Gastroesophageal sphincter (tissue), 3 donors: ENCODE results near the gene GYPA.
"Not testable (repeated sequence)": the region's sequence is repeated elsewhere in the genome, so short reads cannot be mapped to it uniquely, and the experiment has no call there.

ENCODE experiments used
- EP300 ChIP-seq: sonication (generic); formaldehyde crosslinking; IDR thresholded peaks from one replicate; pipeline ENCODE4 v1.6.1; 2017; ENCODE audit warnings: antibody characterized with exemption, mild to moderate bottlenecking
- POLR2A ChIP-seq, 2 donors: fragments of 450-650 bp; IDR thresholded peaks; one replicate each; pipeline ENCODE4 v1.6.1; 2017; ENCODE audit warnings: antibody characterized with exemption in 2 of 2, mild to moderate bottlenecking in 2 of 2, moderate library complexity in 1 of 2
- POLR2AphosphoS5 ChIP-seq: sonication (generic); formaldehyde crosslinking; IDR thresholded peaks from one replicate; pipeline ENCODE4 v1.6.1; 2017; ENCODE audit warnings: antibody characterized with exemption
- TF ChIP-seq, protein P1 (sequence below), 4 experiments: fragments of 200-600 bp in 2 of 4; fragments of 450-650 bp in 2 of 4; sonication (generic) in 1 of 4; IDR thresholded peaks; one replicate each; pipeline ENCODE4 v1.5.1; 2017 to 2019; ENCODE audit warnings: antibody characterized with exemption in 4 of 4, mild to moderate bottlenecking in 2 of 4, moderate library complexity in 2 of 4

GRCh38 chr4:144138239-144138638 is 2.3 kb downstream of the GYPA start:
- not testable (repeated sequence) for TF ChIP-seq EP300; POLR2AphosphoS5; POLR2A (IDR thresholded peaks at IDR 0.05)
- TF ChIP-seq, protein P1, sequence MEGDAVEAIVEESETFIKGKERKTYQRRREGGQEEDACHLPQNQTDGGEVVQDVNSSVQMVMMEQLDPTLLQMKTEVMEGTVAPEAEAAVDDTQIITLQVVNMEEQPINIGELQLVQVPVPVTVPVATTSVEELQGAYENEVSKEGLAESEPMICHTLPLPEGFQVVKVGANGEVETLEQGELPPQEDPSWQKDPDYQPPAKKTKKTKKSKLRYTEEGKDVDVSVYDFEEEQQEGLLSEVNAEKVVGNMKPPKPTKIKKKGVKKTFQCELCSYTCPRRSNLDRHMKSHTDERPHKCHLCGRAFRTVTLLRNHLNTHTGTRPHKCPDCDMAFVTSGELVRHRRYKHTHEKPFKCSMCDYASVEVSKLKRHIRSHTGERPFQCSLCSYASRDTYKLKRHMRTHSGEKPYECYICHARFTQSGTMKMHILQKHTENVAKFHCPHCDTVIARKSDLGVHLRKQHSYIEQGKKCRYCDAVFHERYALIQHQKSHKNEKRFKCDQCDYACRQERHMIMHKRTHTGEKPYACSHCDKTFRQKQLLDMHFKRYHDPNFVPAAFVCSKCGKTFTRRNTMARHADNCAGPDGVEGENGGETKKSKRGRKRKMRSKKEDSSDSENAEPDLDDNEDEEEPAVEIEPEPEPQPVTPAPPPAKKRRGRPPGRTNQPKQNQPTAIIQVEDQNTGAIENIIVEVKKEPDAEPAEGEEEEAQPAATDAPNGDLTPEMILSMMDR (IDR thresholded peaks at IDR 0.05): not testable (repeated sequence)
